Uterus (tissue), 4 donors: ENCODE results near the gene BTBD16. TPM values are rescaled to one million over a fixed set of nuclear protein-coding genes. Genes with fewer than 3 reads are reported as not detected.

Experiments used
- DNase-seq, 2 donors: peaks; one replicate each; pipeline ENCODE4 v3.0.0-alpha.2; 2019 to 2020
- H3K27ac ChIP-seq, 2 donors: fragments of 200-600 bp; sonication (generic); 1 replicate in 1 of 2; 2 replicates in 1 of 2; pipeline ENCODE4 v1.5.1; 2016 to 2018
- H3K27me3 ChIP-seq, 2 donors: fragments of 200-600 bp; sonication (generic); one replicate each; pipeline ENCODE4 v1.5.1; 2018 to 2019; ENCODE audit warnings: control low read depth in 1 of 2
- H3K36me3 ChIP-seq, 2 donors: fragments of 200-600 bp; sonication (generic); one replicate each; pipeline ENCODE4 v1.5.1; 2019; ENCODE audit warnings: control low read depth in 1 of 2
- H3K4me1 ChIP-seq, 2 donors: fragments of 200-600 bp; sonication (generic); one replicate each; pipeline ENCODE4 v1.5.1; 2018 to 2019; ENCODE audit warnings: control low read depth in 1 of 2
- H3K4me3 ChIP-seq, 2 donors: fragments of 200-600 bp; sonication (generic); 1 replicate in 1 of 2; 2 replicates in 1 of 2; pipeline ENCODE4 v1.5.1; 2018 to 2019; ENCODE audit warnings: mild to moderate bottlenecking in 1 of 2
- H3K9me3 ChIP-seq, 2 donors: fragments of 200-600 bp; sonication (generic); one replicate each; pipeline ENCODE4 v1.5.1; 2019; ENCODE audit warnings: control low read depth in 1 of 2
- POLR2A ChIP-seq, 2 donors: fragments of 450-650 bp; IDR thresholded peaks; one replicate each; pipeline ENCODE4 v1.6.1; 2016; ENCODE audit warnings: antibody characterized with exemption in 2 of 2, mild to moderate bottlenecking in 1 of 2, moderate library complexity in 1 of 2
- intact Hi-C: fragments of 100-400 bp; cut with DNase I; formaldehyde crosslinking; loops from one replicate; pipeline ENCODE4 v1.15.1; 2023; ENCODE audit warnings: low total_unique reads
- total RNA-seq, 4 donors: library from RNA; depleted of rRNA in 3 of 4; stranded (reverse); fragments of >200 nt in 3 of 4; gene quantifications; one replicate each; pipeline versions ENCODE4 v1.1.0 to v1.2.4, GENCODE V29; 2014 to 2023
- TF ChIP-seq, protein P1 (sequence below), 4 experiments: fragments of 200-600 bp in 2 of 4; fragments of 450-650 bp in 2 of 4; sonication (generic) in 2 of 4; IDR thresholded peaks; one replicate each; pipeline ENCODE4 v1.5.1; 2016 to 2019; ENCODE audit warnings: antibody characterized with exemption in 4 of 4, mild to moderate bottlenecking in 2 of 4, moderate library complexity in 1 of 4
- donor health status: DM: yes; HTN: yes; CAD: no.

The BTBD16 gene
- total RNA-seq, 4 donors from 2014 or later: 0.14 to 0.46 TPM; not detected in 2

DNA sequence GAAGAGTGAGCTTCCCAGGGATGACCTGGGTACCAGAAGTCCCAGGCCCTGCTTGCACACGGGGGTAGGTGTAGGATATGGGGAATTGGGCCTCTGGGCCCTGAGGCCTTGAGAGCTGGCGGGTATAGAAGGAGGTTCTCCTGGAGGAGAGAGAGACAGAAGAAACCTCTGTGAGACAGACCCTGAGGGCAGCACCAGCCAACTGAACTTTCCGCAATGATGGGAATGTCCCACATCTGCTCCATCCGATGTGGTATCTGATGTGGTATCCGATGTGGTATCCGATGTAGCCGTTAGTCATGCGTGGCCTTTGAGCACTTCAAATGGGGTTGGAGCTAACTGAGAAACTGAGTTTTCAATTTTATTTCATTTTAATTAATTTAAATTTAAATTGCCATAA is 72.8 kb downstream of the BTBD16 start:
- no peak for DNase-seq
- intact Hi-C loops: no loop called here
- Histone ChIP-seq H3K4me1 (no peaks in the 10 kb centered on the region), H3K4me3 (no peak overlapping the region), H3K9me3 (no peaks in the 10 kb centered on the region), H3K36me3 (no peaks in the 10 kb centered on the region), H3K27me3 (no peaks in the 10 kb centered on the region), H3K27ac (no peak overlapping the region)
- no peak for TF ChIP-seq POLR2A (IDR thresholded peaks at IDR 0.05)
- TF ChIP-seq, protein P1, sequence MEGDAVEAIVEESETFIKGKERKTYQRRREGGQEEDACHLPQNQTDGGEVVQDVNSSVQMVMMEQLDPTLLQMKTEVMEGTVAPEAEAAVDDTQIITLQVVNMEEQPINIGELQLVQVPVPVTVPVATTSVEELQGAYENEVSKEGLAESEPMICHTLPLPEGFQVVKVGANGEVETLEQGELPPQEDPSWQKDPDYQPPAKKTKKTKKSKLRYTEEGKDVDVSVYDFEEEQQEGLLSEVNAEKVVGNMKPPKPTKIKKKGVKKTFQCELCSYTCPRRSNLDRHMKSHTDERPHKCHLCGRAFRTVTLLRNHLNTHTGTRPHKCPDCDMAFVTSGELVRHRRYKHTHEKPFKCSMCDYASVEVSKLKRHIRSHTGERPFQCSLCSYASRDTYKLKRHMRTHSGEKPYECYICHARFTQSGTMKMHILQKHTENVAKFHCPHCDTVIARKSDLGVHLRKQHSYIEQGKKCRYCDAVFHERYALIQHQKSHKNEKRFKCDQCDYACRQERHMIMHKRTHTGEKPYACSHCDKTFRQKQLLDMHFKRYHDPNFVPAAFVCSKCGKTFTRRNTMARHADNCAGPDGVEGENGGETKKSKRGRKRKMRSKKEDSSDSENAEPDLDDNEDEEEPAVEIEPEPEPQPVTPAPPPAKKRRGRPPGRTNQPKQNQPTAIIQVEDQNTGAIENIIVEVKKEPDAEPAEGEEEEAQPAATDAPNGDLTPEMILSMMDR (IDR thresholded peaks at IDR 0.05): no peak

DNA sequence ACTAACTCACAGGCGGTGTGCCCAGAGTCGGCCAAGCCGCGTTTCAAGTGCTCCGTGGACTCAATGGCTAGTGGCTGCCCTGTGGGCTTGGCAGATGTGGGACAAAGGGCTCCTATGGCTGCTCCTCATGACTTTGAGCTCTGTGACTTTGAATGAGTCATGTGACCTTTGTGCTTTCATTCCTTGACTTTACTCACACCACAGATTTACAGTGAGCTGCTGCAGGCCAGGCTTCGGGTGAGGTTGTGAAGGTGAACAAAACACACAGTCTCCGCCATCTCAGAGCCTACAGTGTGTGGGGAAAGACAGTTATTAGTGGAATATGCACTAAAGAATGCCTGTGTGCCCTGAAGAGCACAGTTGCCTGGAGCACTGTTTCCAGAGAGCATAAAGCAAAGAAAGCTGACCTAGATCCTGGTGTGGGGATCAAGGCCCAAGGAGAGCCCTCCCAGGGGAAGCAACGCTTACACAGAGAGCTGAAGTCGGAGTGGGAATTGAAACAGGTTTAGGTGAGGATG is 73.7 kb downstream of the BTBD16 start:
- Histone ChIP-seq H3K4me1 (no peaks in the 10 kb centered on the region), H3K27ac (no peak overlapping the region), H3K4me3 (no peak overlapping the region), H3K36me3 (no peaks in the 10 kb centered on the region), H3K27me3 (no peaks in the 10 kb centered on the region), H3K9me3 (no peaks in the 10 kb centered on the region)
- intact Hi-C loops: no loop called here
- no peak for TF ChIP-seq POLR2A (IDR thresholded peaks at IDR 0.05)
- TF ChIP-seq, protein P1 (IDR thresholded peaks at IDR 0.05): no peak
- no peak for DNase-seq

DNA sequence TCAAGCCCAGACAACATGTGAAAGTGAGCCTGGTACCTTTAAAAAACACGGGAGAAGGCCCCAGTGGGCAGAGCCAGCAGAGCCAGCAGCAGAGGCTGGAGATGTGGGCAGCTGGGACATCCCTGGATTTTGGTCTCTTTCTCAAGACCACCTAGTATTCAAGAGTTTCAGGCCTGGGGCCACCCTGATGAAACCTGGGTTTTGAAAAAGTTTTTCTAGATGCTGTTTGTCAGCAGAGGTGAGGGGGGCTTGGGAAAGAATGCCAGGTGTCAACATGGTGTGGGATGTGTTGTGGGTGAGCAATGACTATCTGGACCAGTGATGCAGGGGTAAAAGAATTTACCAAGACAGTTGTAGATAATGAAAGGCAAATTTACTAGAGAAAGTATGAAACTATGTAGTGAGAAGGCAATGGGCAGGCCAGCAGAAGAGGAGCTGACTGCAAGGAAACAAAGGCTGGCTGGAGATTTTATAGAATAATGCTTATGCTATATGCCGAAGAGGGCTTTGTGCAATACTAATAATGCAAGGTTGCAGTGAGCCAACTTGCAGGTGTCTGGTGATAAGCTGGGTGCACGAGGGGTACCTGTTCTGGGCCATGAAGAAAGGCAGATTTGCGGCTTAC is 75.3 kb downstream of the BTBD16 start:
- intact Hi-C loops: no loop called here
- Histone ChIP-seq H3K9me3 (no peaks in the 10 kb centered on the region), H3K27me3 (no peaks in the 10 kb centered on the region), H3K36me3 (no peaks in the 10 kb centered on the region), H3K27ac (no peak overlapping the region), H3K4me3 (no peak overlapping the region), H3K4me1 (no peaks in the 10 kb centered on the region)
- DNase-seq: no peak
- TF ChIP-seq, protein P1 (IDR thresholded peaks at IDR 0.05): no peak
- no peak for TF ChIP-seq POLR2A (IDR thresholded peaks at IDR 0.05)

DNA sequence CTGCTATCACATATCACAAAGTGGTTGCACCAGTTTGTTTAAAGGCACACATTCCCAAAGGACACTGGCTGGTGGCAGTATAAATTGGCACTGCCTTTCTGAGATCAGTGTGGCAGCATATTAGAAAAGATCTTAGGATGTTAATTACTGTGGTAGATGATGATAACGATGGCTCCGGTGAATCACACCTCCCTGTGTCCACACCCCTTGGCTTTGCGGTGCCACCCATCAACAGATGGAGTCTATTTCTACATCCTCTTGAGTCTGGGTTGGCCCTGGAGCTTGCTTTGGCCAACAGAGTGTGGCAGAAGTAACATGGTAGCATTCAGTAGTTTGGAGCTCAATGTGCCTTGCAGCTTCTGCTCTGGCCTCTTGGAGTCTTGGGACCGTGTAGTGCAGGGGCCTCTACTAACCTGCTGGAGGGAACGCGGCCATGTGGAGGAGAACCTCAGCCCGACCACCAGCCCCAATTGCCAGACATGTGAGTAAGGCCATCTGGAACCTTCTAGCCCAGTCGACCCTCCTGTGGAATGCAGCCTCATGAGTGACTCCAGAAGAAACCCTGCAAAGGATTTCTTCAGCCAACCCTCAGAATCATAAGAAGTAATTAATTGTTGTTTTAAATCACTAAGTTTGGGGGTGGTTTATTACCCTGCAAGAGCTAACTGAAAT is 76.2 kb downstream of the BTBD16 start:
- DNase-seq: no peak
- H3K9me3 ChIP-seq: no peaks in the 10 kb centered on the region
- TF ChIP-seq, protein P1 (IDR thresholded peaks at IDR 0.05): no peak
- no peak for TF ChIP-seq POLR2A (IDR thresholded peaks at IDR 0.05)
- no peak overlapping the region for H3K27ac ChIP-seq
- no peaks in the 10 kb centered on the region for H3K27me3 ChIP-seq
- H3K36me3 ChIP-seq: no peaks in the 10 kb centered on the region
- no peak overlapping the region for H3K4me3 ChIP-seq
- intact Hi-C loops: no loop called here
- H3K4me1 ChIP-seq: no peaks in the 10 kb centered on the region

DNA sequence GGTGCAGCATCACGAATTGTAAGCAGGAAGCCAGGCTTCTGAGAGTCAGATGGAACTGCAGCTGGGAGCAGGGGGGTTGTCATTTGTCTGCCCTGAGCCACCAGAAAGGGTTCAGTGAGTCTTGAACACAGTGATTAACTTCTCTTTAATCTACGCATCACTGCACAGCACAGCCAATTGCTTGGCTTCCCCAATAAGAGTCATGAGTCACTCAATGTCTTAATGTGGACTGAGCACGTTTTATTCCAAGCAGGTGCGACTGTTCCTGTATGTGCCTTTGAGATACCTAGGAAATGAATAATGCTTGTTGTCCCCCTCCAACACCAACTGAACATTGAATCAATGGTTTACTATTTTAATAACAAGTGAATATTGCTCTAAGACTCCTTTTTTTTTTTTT is 77.4 kb downstream of the BTBD16 start:
- intact Hi-C loops: no loop called here
- DNase-seq: no peak
- Histone ChIP-seq H3K27me3 (no peaks in the 10 kb centered on the region), H3K9me3 (no peaks in the 10 kb centered on the region), H3K27ac (no peak overlapping the region), H3K4me3 (no peak overlapping the region), H3K36me3 (no peaks in the 10 kb centered on the region), H3K4me1 (no peaks in the 10 kb centered on the region)
- TF ChIP-seq, protein P1 (IDR thresholded peaks at IDR 0.05): no peak
- no peak for TF ChIP-seq POLR2A (IDR thresholded peaks at IDR 0.05)
